ENCODE measurements around the gene PXDN. TPM values are rescaled to one million over a fixed set of nuclear protein-coding genes. Genes with fewer than 3 reads are reported as not detected.

PXDN gene
- total and polyA plus RNA-seq, 2 donors (not counting 3 experiments of a cell fraction or from before 2014, with no cell fraction given): 231 to 308 TPM

DNA sequence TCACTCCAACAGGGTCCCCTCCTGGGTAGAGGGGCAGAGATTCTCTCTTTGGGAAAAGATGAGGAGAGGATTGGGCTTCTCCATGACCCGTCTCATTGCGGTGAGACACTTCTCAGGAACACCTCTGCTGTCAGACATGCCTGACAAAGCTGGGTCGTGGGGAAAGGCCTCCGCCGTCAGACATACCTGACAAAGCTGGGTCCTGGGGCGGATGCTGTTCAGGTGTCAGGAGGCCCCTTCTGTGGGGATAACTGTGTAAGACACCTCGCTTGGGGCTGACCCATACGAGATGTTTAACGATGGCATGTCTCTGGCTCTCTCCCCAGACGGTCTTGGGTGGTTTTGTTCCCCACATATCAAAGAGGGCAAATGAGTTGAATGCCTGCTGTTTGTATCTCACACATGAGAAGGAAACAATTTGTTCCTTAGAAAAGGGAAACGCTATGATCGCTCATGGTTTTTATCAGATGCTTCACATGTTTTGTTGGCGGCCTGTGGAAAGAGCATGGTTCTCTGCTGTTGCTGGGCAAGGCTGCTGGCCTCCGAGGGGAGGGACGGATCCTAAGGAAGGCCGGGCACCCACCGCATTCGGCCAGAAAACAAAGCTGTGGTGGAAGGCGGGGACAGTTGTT lies 40.8 kb upstream of the PXDN start:
- H3K9ac ChIP-seq (replicated peaks; ENCODE audit: extremely low read depth, insufficient read depth, low read length): no peak overlapping the region
- no peaks in the 10 kb centered on the region for H3K9me3 ChIP-seq (replicated peaks; ENCODE audit: control insufficient read depth, insufficient read depth, low read length)
- no peaks in the 10 kb centered on the region for H3K9me1 ChIP-seq (replicated peaks; ENCODE audit: control insufficient read depth, extremely low read depth, insufficient read depth, low read length)
- no peaks in the 10 kb centered on the region for H4K20me1 ChIP-seq (replicated peaks; ENCODE audit: control insufficient read depth, extremely low read depth, insufficient read depth, low read length)
- ChIA-PET POLR2A (no interaction called here), CTCF (interaction anchor here (2.2 kb wide), 1 partner anchor 16 kb away, joined by 7 read pairs; no protein-coding TSS in a partner anchor)
- TF ChIP-seq, protein P1, sequence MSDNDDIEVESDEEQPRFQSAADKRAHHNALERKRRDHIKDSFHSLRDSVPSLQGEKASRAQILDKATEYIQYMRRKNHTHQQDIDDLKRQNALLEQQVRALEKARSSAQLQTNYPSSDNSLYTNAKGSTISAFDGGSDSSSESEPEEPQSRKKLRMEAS (IDR thresholded peaks at IDR 0.05; ENCODE audit: insufficient read depth, insufficient read length): no peak
- TF ChIP-seq POLR2A (IDR thresholded peaks at IDR 0.05; ENCODE audit: low read depth, low read length): no peak
- no peak for TF ChIP-seq POLR2AphosphoS5 (IDR thresholded peaks at IDR 0.05; ENCODE audit: insufficient read depth, low read depth, low read length)
- TF ChIP-seq FOS (IDR thresholded peaks at IDR 0.05; ENCODE audit: borderline replicate concordance, insufficient read depth, low read length): no peak
- TF ChIP-seq EZH2 (IDR thresholded peaks at IDR 0.05; ENCODE audit: borderline replicate concordance, low read depth, low read length, severe bottlenecking): no peak
- TF ChIP-seq GATA2 (IDR thresholded peaks at IDR 0.05; ENCODE audit: insufficient read depth, insufficient read length, low read depth, low read length): no peak
- no peak for TF ChIP-seq MYC (IDR thresholded peaks at IDR 0.05; ENCODE audit: low read depth, low read length)
- no peak for TF ChIP-seq JUN (IDR thresholded peaks at IDR 0.05; ENCODE audit: borderline replicate concordance, insufficient read depth, insufficient read length, low read depth)
- TF ChIP-seq, protein P2, sequence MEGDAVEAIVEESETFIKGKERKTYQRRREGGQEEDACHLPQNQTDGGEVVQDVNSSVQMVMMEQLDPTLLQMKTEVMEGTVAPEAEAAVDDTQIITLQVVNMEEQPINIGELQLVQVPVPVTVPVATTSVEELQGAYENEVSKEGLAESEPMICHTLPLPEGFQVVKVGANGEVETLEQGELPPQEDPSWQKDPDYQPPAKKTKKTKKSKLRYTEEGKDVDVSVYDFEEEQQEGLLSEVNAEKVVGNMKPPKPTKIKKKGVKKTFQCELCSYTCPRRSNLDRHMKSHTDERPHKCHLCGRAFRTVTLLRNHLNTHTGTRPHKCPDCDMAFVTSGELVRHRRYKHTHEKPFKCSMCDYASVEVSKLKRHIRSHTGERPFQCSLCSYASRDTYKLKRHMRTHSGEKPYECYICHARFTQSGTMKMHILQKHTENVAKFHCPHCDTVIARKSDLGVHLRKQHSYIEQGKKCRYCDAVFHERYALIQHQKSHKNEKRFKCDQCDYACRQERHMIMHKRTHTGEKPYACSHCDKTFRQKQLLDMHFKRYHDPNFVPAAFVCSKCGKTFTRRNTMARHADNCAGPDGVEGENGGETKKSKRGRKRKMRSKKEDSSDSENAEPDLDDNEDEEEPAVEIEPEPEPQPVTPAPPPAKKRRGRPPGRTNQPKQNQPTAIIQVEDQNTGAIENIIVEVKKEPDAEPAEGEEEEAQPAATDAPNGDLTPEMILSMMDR (IDR thresholded peaks at IDR 0.05; ENCODE audit: extremely low read depth in 1 of 2, insufficient read depth in 1 of 2, low read depth in 1 of 2, low read length in 2 of 2): no peak
- BruUV-seq (replicated peaks): no TSS peak
- dilution Hi-C loops (cut with MboI; ENCODE audit: extremely low pct_ligation_motif_present, low sequenced_read_pairs): no loop called here
- no peak for FAIRE-seq
- H3K4me2 ChIP-seq (ENCODE audit: insufficient read depth, low read length): no peak overlapping the region
- no peak for DNase-seq (ENCODE audit: low read depth, low spot score)
- H3K4me3 ChIP-seq (replicated peaks in 1 of 3; ENCODE audit: insufficient read depth in 1 of 3, low read depth in 1 of 3, low read length in 3 of 3): no peak overlapping the region
- no peaks in the 10 kb centered on the region for H3K36me3 ChIP-seq (ENCODE audit: control insufficient read depth in 2 of 2, extremely low read depth in 1 of 2, insufficient read depth in 2 of 2, low read length in 2 of 2)
- H2AFZ ChIP-seq (ENCODE audit: low read depth, low read length): no peak overlapping the region
- intact Hi-C loops (cut with micrococcal nuclease): no loop called here
- peaks cover 0 to 3% of the 10 kb centered on the region in 2 experiments for H3K27me3 ChIP-seq (ENCODE audit: control insufficient read depth in 2 of 2, insufficient read depth in 2 of 2, low read length in 2 of 2)
- H3K79me2 ChIP-seq (ENCODE audit: control insufficient read depth, insufficient read depth, low read length): no peaks in the 10 kb centered on the region
- no peaks in the 10 kb centered on the region for H3K4me1 ChIP-seq (ENCODE audit: control insufficient read depth, extremely low read depth, insufficient read depth, low read length)
- H3K27ac ChIP-seq (ENCODE audit: insufficient read depth, low read depth, low read length): no peak overlapping the region
